ENCODE measurements around the gene TAOK2.
A peak's percentile ranks its signal among the peaks of the same experiment; 100 is the strongest.

TAOK2 gene

DNA sequence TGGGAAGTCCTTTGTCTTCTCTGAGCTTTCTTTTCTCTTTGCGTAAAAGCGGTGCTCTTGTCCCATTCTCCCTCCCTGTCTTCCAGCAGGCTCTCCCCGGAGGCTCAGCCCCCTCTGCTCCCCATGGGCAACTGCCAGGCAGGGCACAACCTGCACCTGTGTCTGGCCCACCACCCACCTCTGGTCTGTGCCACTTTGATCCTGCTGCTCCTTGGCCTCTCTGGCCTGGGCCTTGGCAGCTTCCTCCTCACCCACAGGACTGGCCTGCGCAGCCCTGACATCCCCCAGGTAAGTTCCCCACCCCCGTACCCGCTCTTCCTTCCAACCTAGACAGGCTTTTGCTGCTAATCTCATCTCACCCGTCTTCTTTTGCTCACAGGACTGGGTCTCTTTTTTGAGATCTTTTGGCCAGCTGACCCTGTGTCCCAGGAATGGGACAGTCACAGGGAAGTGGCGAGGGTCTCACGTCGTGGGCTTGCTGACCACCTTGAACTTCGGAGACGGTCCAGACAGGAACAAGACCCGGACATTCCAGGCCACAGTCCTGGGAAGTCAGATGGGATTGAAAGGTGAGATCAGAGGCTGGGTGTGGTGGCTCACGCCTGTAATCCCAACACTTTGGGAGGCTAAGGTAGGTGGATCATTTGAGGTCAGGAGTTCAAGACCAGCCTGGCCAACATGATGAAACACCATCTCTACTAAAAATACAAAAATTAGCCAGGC is 10.5 kb upstream of the TAOK2 start:
- no peak for DNase-seq (ENCODE audit: low spot score)

DNA sequence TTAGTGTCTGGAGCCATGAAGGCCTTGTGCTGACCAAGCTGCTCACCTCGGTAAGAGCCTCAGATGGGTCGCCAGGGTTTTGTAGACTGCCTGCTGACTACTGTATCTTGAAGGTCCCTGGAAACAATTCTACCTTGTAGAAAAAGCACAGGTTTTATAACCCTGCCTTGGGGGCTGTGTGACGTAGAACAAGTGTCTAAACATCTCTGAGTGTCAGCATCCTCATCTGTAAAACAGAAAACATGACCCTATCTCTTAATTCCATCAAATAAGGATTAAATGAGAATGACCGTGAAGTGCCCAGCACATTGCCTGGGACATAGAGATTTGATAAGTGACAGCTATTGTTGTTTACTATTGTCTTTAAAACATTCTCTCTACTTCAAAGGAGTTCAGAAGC is 5.5 kb upstream of the TAOK2 start:
- DNase-seq (ENCODE audit: low spot score), result no peak

DNA sequence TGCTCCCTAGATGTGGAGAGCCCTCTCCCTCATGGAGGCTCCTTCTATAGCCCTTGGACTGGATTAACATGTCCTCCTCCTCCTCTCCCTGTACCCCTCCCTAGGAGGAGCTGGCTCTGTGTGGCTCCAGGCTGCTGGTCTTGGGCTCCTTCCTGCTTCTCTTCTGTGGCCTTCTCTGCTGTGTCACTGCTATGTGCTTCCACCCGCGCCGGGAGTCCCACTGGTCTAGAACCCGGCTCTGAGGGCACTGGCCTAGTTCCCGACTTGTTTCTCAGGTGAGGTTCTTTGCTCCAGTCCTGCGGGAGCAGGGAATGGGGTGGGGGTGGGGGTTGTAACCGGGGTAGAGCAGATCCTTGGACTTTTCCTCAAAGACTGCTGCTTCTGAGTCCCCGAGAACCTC is 2.4 kb upstream of the TAOK2 start:
- DNase-seq (ENCODE audit: low spot score), result no peak

DNA sequence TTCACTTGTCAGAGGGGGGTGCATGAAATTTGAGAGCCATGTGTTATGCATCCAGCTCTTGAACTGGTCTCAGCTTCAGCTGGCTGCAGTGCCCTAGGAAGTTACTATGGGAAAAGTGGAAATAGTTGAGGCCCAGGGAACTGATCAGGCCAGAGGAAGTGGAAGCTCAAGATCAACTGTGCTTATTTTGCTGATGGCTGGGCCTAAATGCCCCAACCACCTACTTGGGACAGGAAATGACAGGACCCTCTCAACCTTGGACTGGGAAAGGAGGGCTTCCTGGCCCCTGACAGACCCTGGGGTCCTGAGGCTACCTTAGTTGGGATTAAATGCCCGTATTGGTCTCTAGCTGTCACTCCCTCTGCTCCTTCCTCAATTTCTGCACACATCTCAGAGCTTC is 1.2 kb upstream of the TAOK2 start:
- DNase-seq (ENCODE audit: low spot score), result no peak

DNA sequence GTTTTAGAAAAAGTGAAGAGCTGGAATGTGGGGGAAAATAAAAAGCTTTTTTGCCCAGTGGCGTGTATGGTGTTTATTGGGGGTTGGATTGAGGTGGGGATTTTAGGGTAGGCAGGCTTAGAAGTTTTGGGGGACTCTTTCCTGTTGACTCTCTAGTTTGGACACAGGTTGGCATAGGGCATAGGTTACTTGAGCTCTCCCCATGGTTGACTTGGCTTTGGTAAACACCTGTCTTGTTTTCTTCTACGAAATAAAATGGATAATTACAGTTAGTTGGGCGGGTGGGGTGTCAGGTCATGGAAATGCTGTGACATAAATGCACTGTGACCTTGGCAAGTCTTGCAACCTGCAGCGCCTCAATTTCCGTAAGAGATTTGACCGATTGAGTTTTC is 680 bp upstream of the TAOK2 start:
- DNase-seq (ENCODE audit: low spot score), result no peak

DNA sequence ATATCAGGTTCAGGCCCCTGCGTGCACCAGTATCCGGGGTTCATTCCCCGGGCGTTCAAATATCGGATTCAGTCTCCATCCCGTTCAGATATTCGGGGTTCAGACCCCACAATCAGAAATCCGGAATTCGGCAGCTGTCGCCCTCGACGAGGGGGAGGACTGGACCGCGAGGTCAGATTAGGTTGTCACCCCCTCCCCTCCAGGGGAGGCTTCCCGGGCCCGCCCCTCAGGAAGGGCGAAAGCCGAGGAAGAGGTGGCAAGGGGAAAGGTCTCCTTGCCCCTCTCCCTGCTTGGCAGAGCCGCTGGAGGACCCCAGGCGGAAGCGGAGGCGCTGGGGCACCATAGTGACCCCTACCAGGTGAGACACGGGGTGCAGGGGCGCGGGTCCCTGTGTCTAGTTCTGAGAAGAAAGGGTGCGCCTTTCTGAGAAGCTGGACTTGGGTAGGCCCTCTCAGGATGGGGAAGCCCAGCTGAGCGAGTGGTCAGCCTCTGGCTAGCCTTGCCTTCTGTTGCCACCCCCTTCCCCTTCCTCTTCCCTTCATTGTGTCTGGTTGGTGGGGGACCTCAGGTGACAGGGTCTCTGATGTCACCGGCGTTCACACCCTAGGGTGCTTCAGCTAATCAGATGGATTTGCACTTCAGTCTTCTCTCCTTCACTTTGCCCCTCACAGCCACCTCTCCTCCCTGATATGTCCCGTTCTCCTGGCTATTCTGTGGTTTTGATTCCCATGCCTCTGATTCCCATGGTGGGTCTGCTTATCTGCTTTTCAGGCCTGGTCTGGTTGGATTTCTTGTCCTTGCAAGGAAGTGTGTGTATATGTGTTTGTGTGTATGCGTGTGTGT is 844 bp downstream of the TAOK2 start:
- peak; percentile 18 for DNase-seq (ENCODE audit: low spot score)

DNA sequence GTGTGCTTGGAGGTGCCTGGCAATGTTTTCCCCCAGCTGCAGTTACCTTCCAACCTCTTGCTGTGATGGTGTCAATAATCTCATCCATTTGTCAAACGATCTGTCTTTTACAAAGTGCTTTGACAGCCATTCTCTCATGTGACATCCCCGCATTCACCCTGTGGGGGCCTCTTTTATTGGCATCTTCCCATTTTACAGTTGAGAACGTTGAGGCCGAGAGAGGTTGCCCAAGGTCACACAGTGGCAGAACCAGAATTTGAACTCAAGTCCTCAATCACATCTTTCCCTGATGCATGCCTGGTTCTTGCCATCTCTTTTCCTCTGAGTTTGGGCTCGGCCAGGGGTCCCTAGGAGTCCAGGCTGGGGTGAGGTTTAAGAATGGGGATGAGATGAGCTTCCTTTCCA is 1.5 kb downstream of the TAOK2 start:
- no peak for DNase-seq (ENCODE audit: low spot score)

DNA sequence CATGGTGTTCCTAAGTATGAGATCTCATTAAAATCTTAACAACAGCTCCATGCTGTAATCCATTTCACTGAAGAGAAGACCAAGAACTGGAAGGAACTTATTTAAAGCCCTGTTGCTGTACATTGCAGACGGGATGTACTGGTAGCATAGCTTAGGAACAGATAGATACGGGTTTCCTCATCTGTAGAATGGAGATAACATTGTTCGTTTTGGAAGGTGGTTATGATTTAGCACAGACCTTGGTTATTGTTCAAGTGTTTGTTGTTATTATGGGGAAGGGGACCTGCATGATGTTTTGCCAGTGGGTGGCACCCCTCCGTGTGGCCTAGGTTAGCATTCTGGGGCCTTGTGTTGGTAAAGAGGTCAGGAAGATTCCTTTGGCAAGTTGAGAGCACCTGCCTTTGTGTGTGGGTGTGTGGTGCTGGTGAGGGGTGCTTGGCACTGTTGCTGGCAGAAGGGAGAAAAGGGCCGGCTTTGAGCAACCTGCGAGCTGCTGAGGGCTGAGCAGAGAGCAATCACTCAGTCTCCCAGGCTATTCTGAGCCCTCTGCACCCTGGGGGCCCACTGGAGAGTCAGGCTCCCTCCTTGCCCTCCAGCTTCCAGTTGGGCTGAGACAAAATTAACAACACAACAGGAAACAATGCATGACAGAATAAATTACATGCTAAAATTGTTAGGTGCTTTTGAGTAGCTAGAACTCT is 2.3 kb downstream of the TAOK2 start:
- no peak for DNase-seq (ENCODE audit: low spot score)

DNA sequence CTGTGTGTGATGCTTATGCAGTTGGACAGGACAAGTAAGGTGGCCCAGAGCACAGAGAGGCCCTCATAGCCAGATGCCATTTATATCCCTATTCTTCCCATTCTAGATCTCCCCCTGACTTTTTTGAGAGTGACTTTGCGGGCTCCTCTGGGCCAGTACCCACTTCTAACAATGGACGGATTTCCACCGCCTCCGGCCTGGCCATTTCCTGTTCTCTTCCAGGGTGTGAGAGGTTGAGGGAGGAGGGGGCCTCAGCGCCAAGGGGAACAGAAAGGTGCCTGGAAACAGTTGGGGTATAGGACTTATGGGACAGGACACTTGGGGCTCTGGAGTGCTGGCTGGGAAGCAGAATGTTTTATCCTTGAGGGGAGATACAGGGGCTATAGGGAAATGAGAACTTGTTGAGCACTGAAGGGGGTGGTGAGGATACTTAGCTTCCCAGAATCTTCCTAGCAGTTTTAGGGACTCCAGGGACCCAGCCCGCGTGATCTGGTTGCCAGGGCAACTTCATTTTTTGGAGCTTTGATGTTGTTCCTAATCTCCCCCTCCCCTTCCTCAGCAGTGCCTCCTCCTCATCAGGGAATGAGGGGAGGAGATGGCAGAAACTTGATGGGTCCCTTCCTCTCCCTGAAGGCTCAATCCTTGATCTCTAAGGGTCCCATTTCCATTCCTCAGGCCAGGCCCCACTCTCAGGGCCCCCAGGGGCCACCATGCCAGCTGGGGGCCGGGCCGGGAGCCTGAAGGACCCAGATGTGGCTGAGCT is 3.6 kb downstream of the TAOK2 start:
- DNase-seq (ENCODE audit: low spot score), result no peak

DNA sequence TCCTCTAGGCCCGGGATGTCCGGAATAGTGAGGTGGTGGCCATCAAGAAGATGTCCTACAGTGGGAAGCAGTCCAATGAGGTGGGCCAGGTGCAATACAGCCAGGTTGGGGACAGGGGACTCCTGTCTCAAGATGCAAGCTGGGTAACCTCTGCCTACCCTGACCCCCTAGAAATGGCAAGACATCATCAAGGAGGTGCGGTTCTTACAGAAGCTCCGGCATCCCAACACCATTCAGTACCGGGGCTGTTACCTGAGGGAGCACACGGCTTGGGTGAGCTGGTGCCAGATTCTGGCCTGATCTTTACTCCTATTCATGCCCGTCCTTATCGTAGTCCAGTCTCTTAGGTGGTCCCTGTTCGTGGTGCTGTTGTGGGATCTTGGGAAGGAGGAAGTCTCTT is 4.4 kb downstream of the TAOK2 start:
- DNase-seq (ENCODE audit: low spot score), result no peak

DNA sequence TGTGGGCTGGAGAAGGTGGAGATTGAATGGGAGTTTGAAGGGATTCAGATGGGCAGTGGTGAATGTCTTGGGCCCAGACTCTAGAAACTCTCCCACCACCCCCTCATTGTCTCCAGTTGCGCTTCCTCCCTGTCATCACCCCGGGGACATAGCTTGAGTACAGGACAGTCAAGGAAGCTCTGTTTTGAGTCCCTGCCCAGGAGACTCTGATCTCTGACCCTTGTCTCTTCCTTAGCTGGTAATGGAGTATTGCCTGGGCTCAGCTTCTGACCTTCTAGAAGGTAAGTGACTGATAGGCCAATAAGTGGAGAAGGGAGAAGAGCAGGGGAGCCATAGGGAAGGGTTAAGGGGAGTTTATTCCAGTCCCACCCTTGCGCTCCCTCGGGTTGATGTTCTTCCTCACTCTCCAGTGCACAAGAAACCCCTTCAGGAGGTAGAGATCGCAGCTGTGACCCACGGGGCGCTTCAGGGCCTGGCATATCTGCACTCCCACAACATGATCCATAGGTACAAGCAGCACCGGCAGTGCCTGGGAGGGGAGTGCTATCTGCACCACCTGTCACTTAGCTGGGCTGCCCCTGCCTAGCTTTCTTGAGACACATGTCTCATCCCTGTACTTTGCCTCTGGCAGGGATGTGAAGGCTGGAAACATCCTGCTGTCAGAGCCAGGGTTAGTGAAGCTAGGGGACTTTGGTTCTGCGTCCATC is 5.0 kb downstream of the TAOK2 start:
- no peak for DNase-seq (ENCODE audit: low spot score)

DNA sequence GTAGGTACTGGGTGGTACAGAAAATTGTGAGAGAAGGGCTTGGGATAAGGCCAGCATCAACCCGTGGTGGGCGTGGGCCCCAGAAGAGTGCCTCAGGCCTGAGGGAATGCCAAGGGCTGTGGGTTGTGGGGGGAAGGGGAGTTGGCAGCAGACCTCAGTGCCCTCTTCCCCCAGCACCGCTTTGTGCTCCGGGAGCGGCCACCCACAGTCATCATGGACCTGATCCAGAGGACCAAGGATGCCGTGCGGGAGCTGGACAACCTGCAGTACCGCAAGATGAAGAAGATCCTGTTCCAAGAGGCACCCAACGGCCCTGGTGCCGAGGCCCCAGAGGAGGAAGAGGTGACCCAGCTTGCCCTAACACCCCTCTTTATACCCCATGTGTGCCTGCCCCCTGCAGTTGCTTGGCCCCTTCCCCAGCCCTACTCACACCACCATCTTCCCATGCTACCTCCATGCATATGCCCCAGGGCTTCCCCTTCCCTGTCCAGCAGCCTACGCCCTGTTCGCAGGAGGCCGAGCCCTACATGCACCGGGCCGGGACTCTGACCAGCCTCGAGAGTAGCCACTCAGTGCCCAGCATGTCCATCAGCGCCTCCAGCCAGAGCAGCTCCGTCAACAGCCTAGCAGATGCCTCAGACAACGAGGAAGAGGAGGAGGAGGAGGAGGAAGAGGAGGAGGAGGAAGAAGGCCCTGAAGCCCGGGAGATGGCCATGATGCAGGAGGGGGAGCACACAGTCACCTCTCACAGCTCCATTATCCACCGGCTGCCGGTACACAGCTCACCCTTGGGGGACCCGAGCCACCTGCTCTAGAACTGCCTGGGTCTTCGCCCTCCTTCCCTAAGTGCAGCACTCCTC is 9.1 kb downstream of the TAOK2 start:
- no peak for DNase-seq (ENCODE audit: low spot score)

DNA sequence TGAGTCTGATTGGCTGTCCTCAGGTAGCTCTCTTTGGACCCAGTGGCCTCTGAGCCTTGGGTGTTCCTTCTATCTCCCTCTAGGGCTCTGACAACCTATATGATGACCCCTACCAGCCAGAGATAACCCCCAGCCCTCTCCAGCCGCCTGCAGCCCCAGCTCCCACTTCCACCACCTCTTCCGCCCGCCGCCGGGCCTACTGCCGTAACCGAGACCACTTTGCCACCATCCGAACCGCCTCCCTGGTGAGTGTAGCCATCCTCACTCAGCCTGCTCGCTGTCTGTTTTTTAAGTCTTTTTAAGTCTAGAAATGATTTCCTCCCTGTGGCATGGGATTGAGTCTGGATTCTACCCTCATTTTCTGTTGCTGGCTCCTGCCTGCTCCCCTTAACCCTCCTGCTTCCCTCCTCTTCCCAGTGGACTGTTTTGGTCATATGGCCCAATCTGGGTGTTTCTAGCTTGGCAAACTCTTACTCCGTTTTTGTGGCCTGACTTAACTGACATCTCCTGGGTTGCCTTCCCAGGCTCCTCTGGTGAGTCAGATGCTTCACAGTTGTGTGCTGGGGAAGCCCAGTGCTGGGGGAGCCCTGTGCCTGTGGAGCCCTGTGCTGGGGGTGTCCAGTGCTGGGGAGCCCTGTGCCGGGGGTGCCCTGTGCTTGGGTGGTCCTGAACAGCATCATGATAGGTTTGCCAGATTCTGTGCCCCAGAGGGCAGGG is 9.9 kb downstream of the TAOK2 start:
- DNase-seq (ENCODE audit: low spot score), result no peak

DNA sequence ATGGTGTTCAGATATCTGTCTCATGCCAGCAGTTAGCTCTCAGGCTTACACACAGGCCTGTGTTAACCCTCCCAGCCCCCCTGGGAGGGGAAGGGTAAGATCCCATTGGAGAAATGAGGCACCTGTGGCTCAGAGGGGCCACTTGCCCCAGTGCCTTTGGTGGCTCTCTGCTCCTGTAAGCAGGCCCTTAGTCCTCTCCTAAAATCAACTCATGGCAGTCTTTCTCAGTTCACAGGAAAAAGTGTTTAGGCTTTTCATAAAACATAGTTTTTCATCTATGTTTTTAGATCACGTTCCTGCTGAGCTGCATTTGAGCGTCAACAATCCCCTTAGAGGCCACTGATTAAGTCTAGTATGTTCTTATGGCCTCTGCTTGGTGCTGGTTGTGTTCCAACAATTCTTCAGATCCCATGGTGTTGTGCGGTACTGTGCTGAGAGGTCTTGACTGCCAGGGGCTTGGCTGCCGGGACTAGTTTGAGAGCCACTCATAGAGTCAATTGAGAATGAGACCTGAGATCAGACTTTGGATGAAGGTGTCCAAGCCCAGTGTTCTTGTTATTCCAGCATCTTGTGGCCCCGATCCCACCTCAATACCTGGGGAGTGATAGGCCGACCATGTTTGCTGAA is 10.6 kb downstream of the TAOK2 start:
- no peak for DNase-seq (ENCODE audit: low spot score)

DNA sequence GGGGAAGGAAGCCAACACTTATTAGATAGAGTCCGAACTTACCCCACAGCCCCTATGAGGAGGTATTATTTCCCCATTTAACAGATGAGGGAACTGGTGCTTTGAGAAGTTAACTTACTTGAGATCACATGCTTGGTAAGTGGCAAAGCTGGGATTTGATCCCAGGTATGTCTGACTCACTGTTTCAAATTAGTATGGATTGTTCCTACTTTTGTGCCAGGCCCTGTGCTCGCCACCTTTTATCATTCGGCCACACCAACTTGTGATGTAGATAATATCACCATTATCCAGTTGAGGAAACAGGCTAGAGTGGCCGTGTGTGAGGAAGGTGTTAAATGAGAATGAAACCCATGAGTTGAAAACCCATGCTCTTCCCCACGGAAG is 11.1 kb downstream of the TAOK2 start:
- no peak for DNase-seq (ENCODE audit: low spot score)

DNA sequence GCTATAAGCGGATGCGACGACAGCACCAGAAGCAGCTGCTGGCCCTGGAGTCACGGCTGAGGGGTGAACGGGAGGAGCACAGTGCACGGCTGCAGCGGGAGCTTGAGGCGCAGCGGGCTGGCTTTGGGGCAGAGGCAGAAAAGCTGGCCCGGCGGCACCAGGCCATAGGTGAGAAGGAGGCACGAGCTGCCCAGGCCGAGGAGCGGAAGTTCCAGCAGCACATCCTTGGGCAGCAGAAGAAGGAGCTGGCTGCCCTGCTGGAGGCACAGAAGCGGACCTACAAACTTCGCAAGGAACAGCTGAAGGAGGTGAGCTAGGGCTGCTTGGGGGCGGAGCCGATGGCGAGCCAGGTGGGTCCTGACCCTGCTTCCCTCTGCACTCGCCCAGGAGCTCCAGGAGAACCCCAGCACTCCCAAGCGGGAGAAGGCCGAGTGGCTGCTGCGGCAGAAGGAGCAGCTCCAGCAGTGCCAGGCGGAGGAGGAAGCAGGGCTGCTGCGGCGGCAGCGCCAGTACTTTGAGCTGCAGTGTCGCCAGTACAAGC is 11.7 kb downstream of the TAOK2 start:
- DNase-seq (ENCODE audit: low spot score), result no peak

DNA sequence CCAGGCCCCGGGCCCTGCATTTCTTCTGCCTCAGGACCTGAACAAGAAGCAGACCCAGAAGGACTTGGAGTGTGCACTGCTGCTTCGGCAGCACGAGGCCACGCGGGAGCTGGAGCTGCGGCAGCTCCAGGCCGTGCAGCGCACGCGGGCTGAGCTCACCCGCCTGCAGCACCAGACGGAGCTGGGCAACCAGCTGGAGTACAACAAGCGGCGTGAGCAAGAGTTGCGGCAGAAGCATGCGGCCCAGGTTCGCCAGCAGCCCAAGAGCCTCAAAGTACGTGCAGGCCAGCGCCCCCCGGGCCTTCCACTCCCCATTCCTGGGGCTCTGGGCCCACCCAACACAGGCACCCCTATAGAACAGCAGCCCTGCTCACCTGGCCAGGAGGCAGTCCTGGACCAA is 12.6 kb downstream of the TAOK2 start:
- DNase-seq (ENCODE audit: low spot score), result no peak

DNA sequence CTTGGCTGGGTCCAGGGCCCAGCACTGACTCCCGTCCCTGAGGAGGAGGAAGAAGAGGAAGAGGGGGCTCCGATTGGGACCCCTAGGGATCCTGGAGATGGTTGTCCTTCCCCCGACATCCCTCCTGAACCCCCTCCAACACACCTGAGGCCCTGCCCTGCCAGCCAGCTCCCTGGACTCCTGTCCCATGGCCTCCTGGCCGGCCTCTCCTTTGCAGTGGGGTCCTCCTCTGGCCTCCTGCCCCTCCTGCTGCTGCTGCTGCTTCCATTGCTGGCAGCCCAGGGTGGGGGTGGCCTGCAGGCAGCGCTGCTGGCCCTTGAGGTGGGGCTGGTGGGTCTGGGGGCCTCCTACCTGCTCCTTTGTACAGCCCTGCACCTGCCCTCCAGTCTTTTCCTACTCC is 13.3 kb downstream of the TAOK2 start:
- no peak for DNase-seq (ENCODE audit: low spot score)

DNA sequence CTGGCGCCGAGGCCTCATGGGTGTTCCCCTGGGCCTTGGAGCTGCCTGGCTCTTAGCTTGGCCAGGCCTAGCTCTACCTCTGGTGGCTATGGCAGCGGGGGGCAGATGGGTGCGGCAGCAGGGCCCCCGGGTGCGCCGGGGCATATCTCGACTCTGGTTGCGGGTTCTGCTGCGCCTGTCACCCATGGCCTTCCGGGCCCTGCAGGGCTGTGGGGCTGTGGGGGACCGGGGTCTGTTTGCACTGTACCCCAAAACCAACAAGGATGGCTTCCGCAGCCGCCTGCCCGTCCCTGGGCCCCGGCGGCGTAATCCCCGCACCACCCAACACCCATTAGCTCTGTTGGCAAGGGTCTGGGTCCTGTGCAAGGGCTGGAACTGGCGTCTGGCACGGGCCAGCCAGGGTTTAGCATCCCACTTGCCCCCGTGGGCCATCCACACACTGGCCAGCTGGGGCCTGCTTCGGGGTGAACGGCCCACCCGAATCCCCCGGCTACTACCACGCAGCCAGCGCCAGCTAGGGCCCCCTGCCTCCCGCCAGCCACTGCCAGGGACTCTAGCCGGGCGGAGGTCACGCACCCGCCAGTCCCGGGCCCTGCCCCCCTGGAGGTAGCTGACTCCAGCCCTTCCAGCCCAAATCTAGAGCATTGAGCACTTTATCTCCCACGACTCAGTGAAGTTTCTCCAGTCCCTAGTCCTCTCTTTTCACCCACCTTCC is 13.9 kb downstream of the TAOK2 start:
- no peak for DNase-seq (ENCODE audit: low spot score)

Data from germinal center (tissue), 1 donor.